Panc1 (cell line): Measurements from ENCODE around the gene NLRP6.

Experiments used
- POLR2AphosphoS5 ChIP-seq: IDR thresholded peaks from 2 replicates; pipeline ENCODE4 v1.6.1; 2012; ENCODE audit warnings: mild to moderate bottlenecking, low read depth, low read length, moderate library complexity
- SIN3A ChIP-seq: IDR thresholded peaks from 2 replicates; pipeline ENCODE4 v1.6.1; 2012; ENCODE audit warnings: low read depth, mild to moderate bottlenecking, low read length, moderate library complexity, borderline replicate concordance; ENCODE audit not compliant: insufficient read depth
- TCF7L2 ChIP-seq: IDR thresholded peaks from 2 replicates; pipeline ENCODE4 v1.6.1; 2011; ENCODE audit warnings: mild to moderate bottlenecking, low read depth, low read length, inconsistent platforms
- TF ChIP-seq, protein P1 (sequence below): fragments of 450-650 bp; IDR thresholded peaks from 2 replicates; pipeline ENCODE4 v1.5.1; 2017; ENCODE audit warnings: mild to moderate bottlenecking

DNA sequence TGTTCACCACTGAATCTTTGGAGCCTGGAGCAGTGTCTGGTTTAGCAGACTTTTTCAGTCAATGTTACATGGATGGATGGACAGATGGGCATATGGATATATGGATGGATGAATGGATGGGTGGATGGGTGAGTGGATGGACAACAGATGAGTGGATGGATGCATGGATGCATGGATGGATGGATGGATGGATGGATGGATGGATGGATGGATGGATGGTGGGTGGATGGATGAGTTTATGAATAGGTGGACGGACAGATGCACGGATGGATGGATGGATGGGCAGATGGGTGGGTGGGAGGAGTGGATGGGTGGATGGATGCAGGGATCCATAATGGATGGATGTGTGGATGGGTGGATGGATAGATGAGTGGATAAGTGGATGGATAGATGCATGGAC, 22.4 kb upstream of the NLRP6 start:
- TF ChIP-seq, protein P1, sequence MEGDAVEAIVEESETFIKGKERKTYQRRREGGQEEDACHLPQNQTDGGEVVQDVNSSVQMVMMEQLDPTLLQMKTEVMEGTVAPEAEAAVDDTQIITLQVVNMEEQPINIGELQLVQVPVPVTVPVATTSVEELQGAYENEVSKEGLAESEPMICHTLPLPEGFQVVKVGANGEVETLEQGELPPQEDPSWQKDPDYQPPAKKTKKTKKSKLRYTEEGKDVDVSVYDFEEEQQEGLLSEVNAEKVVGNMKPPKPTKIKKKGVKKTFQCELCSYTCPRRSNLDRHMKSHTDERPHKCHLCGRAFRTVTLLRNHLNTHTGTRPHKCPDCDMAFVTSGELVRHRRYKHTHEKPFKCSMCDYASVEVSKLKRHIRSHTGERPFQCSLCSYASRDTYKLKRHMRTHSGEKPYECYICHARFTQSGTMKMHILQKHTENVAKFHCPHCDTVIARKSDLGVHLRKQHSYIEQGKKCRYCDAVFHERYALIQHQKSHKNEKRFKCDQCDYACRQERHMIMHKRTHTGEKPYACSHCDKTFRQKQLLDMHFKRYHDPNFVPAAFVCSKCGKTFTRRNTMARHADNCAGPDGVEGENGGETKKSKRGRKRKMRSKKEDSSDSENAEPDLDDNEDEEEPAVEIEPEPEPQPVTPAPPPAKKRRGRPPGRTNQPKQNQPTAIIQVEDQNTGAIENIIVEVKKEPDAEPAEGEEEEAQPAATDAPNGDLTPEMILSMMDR, result no peak
- TF ChIP-seq TCF7L2 (no peak), SIN3A (no peak), POLR2AphosphoS5 (no peak)
